ENCODE results near the gene MAN1A1.

The MAN1A1 gene

GRCh38 chr6:119132261-119132981 lies 217.1 kb downstream of the MAN1A1 start:
- no peak for DNase-seq

DNA sequence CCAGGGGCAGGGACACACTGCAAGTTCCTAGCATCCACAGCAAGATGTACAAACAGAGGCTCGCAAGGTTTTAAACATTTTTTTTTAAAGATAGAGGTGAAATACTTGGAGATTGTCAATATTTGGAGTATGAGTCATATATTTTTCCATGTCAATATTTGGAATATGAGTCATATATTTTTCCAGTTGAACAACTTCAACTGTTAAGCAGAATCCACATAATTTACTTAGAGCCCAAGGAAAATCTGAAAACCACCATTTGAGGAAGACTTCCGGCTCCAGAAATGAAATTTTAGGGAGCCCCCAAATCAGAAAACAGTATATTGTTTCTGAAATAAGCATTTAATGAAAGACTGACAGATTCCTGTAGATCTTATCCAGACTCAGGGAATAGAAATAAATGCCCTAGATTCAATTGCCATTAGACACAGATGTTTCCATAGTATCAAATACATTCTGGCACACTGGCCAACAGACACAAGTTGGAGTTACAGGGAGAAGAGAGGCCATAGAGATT lies 219.5 kb downstream of the MAN1A1 start:
- DNase-seq = no peak

- no peak for DNase-seq
These were observed 220.2 kb downstream of the MAN1A1 start for GRCh38 chr6:119129148-119129967.

DNA sequence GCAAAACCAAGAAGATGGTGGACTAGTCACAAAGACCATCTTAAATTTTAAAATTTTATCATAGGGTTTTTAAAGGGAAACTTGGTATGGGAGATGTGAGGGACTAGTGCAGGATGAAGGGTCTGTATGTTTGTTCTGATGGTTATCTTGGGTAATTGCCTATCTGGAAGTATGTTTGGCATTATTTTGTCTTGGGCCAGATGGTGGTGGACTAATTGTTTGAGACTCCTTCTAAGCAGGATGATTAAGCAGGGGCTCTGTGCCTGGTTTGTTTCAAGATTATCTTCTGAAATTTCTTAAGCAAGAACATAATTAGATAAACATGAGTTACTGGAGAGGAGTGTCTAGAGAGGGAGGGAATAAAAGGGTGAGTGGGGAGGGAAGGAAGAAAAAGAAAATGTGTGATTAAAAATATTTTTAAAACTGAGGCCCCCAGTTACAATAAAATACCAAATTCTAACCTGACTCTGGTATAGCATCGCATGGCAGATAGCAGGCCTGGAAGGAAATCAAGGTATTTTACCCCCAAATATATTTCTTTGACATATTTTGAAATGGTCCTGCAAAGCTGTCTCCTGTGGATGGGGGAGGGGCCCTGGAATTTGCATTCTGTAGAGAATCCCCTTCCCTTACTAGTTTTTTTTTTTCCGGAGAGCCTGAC lies 221.2 kb downstream of the MAN1A1 start:
- no peak for DNase-seq

GRCh38 chr6:119127627-119128026 lies 221.9 kb downstream of the MAN1A1 start:
- no peak for DNase-seq

Measured in effector CD8-positive, alpha-beta T cell (primary cell).